GM11168 (cell line): ENCODE data around the gene FERD3L.
"Not testable (repeated sequence)": the region's sequence is repeated elsewhere in the genome, so short reads cannot be mapped to it uniquely, and the experiment has no call there.

Experiments used
- in situ Hi-C: fragments of 300-500 bp; cut with MboI; formaldehyde crosslinking; loops from one replicate; pipeline ENCODE4 v1.12.0; 2022; ENCODE audit warnings: low sequenced_read_pairs; ENCODE audit not compliant: unreplicated experiment

The FERD3L gene

DNA sequence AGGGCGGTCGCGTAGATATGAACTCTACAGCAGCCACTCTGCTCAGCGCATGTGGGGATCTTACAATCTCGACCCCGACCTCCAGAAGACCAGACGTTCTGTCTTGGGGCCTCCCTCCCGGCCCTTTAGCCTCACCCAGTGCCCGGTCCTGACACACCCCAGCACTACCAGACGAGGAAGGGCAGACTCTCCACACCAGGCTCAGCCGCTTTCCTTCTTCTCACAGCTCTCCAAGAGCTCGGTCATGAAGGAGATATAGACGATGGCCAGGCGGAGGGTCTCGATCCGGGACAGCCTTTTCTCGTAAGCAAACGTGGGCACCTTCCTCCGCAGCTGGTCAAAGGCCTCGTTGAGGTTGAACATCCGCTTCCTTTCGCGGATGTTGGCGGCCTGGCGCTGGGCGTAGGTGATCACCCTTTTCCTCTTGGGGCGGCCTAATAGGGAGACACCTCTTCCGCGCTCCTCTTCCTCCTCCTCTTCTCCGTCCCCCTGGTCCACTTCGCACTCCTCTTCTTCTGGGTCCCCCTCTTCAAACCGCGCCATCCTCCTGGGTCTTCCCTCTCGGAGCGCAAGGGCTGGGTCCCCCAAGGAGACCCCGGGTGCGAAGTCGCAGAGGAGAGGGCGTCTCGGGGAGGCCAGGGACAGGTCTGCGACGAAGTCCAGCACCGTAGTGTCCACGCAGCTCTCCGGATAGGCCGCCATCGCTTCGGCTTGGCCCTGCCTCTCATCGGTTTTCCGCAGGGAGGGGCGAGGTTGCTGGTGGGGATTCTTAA is at the start of gene FERD3L:
FERD3L (minus strand) TSS at position 761 of the 773 bp plus-strand sequence; CDS start at position 702, 59 bp downstream.
- in situ Hi-C loops, result no loop called here

GRCh38 chr7:19194417-19194816 is 49.2 kb upstream of the FERD3L start:
- in situ Hi-C loops, result not testable (repeated sequence)

GRCh38 chr7:19181634-19182033 is 36.4 kb upstream of the FERD3L start:
- in situ Hi-C loops, result no loop called here

DNA sequence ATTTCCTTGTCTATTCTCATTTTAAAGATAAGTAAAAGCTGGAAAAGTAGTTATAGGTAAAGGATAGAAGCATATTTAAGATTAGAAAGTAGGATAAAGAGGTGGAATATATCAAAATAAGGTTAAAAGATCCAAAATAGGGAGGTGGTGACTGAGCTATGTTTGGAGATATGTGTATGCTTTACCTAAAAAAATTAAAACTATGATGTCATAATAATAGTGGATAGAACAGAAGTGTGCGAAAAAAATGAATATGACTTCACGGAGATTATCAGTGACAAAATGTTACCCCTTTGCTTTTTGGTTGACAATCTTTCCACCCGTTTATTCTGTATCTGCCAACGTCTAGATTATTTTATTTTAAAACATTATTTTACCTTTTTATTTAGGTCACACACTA is 33.4 kb upstream of the FERD3L start:
- in situ Hi-C loops, result no loop called here

DNA sequence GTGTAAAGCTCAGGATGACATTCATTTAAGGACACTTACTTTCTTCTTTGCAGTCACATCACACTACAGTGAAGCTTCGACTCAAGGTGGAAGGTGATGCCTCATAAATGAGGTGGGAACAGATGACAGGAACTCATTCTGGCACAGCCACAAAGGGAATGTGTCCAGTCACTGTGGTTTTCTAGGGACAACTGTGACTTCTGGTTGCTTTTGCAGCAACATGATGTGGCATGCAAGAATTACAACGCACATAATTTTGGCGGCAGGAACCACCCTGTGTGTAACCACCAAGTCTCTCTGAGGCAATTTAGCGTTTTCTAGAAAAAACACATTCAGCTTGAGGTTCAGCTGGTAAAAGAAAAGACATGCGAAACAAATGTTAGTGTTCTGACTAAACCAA is 32.0 kb upstream of the FERD3L start:
- in situ Hi-C loops, result no loop called here

DNA sequence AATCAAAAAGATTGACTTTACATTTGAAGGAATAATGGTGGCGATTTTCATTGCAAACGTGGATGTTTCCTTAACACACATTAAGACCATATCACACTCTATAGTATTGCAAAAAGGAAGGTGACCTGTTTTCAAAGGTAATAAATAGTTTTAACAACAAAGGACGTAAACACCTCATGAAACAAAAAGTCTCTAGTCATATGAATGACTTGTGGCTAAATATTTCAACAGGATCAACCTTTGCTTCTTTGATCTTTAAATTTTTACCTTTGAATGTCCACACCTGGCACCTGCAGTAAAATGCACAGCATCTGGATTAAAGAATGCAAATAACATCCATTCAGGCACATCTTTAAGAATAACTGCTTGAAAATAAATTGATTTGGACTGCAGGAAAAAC is 30.0 kb upstream of the FERD3L start:
- in situ Hi-C loops, result no loop called here

DNA sequence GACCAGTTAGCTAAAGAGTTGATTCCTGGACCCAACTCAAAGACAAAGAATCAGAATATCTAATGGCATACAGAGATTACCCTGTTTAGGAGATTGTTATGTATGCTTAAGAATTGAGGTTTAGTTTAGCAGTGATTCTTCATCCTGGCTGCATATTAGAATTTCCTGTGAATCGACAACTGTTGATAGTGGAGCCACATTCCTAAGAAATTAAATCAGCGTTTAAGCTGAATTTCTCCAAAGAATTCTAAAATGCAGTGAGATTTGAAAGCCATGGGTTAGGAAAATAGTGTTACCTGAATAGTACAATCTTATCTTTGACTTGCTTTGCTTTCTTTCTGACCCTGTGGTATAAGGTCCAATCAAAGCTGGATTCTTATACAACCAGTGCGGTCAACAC is 16.4 kb upstream of the FERD3L start:
- in situ Hi-C loops, result no loop called here

DNA sequence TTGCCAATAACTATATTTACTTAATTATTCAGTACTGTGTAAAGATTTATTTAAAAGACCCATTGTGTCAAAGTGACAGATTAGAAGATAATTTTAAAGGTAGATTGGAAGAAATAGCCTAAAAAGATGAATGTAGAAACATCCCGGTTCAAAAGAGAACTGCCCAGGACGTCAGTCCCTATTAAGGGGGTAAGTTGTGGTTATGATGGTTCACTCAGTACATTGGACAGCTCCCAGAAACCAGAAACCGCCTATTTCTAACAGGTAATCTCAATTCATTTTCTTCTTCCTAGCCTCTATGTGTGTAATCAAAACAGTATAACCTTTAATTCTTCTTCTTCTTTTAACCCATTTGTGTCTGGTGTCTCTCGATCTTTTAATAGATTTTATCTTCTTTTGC is 1.5 kb upstream of the FERD3L start:
- in situ Hi-C loops, result no loop called here

DNA sequence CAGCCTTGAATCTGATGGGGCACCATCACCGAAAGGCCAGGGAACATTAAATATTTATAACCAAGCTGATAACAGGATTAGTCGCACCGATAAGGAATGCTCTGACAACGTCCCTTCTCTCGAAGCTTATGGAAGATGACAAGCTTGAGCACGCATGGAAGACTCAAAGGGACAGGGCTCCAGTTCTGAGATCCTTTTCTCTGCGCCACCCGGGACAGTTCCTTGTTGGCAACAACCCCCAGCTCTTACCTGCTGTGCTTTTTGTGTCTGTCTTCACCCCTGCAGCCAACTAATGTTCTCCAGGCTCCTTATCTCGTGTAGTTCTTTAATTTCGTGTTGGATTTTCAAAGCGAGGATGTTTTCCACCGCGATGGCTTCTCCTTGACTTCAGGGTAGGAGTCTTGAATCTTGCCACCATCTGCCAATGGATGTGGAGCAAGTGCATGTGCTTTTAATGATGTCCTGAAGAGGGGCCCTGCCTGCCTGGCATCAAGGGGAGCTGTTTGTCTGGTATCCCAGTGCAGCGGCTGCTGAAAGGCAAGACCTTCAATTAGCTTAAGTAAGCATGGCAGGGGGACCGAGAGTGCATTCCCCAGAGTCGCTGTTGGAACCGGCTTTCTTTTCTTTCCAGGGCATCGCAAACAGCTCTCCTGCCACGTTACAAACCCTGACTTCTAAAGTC is 354 bp upstream of the FERD3L start:
- in situ Hi-C loops, result no loop called here

GRCh38 chr7:19143881-19144574 is 1.2 kb downstream of the FERD3L start:
- in situ Hi-C loops, result no loop called here

GRCh38 chr7:19139706-19140327 is 5.4 kb downstream of the FERD3L start:
- in situ Hi-C loops, result no loop called here

DNA sequence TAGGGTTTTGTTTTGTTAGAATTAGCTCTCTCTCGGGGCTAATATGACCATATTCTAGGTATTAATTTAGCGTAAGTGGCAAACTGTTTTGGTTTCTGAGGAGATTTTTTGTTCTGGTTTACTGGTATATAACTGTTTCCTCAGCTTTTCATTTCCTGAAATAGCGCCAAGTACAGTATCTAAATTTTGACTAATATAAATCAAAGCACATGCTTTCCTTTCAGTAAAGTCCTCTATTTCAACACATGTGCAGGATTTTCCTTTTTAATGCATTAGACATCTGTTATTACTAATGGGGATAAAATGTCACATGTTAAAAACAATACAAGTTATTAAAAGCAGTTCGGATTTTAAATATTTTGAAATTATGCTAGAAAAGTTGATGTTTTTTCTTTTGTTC is 11.3 kb downstream of the FERD3L start:
- in situ Hi-C loops, result no loop called here

DNA sequence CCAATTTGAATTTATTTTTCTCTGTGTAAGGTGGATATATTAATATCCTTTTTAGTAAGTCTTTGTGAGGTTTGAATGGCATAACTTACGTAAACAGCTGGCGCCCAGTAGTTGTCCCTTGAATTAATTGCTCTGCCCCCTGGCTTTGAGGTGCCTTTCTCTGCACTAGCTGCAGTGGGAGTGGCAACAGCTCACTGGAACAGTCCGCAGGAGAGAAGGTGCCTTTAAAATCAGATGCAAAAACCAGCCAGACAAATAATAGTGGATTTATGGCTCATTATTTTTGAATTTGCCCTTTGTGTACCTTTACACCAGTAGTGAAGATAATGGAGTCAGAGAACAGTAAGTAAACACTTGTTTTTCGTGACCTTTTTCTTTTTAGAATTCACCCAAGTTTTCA is 11.8 kb downstream of the FERD3L start:
- in situ Hi-C loops, result no loop called here

DNA sequence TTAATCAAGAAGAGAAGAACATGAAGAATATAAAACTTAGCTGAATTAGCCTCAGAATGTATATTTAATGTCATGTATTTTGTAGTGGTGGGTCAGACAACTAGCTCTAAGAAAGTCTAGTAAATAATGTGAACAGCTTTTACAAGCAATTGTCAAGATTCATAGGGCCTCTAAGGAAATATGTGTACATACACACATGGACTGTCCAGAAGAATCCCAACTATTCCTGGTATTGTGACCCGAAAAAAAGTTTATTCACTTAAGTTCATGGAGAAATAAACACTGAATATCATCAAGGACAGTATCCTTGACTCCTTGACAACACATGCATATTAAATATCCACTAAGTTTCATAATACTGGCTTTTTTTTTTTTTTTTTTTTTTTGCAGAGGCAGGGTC is 16.4 kb downstream of the FERD3L start:
- in situ Hi-C loops, result no loop called here

DNA sequence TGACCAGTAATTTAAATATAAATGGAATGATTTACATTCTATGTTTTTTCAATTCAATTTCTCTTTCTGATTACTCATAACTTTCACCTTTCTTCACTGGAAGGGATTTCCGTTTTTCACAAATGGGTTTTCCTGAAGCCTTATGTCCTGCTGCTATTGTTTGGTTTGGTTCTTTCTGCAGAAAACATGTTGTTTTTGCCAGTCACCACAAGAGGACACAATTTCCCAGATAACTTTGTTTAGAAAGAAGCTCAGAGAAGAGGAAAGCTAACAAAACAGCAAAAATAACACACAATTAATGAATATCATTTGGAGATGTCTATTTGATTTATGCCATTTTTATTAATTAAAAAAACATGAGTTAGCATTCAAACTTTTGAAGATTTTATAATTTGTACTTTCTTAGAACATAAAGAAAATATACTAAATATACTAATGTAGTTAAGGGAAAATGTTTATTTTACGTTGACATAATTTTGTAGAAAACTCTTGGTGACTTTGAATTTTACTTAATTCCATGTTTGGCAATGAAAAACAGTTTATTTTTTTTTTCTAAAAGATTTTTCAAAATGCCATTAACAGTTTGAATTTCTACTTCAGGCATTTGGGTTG is 23.1 kb downstream of the FERD3L start:
- in situ Hi-C loops, result no loop called here

GRCh38 chr7:19119870-19120486 is 25.2 kb downstream of the FERD3L start:
- in situ Hi-C loops, result no loop called here

- in situ Hi-C loops, result no loop called here
Measured at GRCh38 chr7:19119372-19119771, 25.8 kb downstream of the FERD3L start.

DNA sequence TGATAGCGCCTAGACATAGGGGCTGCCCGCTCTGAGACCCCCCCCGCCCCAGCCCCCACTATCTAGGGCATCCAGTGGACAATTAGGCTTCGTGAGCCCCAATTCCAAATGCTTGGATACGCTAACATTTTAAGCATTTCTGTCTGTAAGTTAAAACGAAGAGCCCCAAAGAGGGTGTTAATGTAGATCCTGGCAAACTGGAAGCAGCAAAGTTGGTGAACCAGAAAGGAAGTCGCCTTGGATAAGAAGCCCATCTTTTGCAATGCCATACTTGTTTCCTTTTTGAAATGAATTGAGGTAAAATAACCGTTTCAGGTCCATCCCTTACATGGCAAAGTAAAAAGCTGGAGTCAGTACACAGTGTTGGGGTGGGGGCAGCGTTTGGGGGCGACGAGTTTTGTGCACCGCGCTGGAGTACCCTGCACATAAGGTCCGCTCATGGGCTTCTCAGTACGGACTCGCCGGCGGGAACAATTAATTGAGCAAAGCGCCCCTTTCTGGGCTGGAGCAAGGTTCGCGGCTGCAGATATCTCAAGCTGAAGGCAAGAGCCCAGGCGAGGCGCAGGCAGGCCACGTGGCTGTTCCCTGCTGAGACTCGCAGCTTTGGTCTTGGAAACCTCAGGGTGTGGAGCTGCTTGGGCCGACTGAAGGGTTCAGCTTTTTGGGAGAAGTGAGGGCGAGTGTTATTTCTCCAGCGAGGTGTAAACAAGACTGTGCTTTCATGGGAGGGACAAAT is 26.4 kb downstream of the FERD3L start:
- in situ Hi-C loops, result no loop called here

DNA sequence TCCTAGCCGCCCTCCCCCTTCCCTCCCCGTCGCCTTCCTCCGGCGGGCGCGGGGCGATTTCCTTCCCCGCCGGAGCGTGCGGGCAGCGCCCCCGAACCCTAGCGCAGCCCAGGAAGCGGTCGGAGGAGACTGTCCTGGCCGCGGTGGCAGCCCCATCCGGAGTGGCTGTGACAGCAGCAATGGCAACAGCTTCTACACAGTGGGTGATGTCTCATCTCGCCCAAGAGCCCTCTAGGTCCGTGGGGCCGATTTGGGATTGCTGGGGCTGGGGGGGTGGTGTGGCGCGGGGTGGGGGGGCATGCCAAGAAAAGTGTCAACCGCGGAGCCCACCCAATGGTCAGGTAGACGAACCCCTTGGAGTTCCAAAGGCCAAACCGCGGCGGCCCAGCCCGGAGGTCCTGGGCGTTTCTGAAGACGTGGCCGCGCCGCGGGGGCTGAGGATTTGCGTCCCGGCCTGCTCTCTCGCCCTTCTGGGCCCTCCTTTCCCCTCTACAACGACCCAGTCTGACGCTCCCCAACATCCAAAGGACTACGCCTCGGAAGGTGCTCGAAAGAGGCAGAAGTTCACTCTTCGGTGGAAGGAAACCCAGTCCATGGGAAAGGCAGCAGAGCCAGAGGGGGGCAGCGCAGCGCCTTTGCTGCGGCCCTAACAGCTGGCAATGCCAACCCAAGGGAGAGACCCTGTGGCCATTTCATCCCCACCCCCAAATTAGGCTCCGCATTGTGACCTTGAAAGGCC is 27.2 kb downstream of the FERD3L start:
- in situ Hi-C loops, result no loop called here
